Measurements from ENCODE around the gene TNK2.

Gene TNK2

DNA sequence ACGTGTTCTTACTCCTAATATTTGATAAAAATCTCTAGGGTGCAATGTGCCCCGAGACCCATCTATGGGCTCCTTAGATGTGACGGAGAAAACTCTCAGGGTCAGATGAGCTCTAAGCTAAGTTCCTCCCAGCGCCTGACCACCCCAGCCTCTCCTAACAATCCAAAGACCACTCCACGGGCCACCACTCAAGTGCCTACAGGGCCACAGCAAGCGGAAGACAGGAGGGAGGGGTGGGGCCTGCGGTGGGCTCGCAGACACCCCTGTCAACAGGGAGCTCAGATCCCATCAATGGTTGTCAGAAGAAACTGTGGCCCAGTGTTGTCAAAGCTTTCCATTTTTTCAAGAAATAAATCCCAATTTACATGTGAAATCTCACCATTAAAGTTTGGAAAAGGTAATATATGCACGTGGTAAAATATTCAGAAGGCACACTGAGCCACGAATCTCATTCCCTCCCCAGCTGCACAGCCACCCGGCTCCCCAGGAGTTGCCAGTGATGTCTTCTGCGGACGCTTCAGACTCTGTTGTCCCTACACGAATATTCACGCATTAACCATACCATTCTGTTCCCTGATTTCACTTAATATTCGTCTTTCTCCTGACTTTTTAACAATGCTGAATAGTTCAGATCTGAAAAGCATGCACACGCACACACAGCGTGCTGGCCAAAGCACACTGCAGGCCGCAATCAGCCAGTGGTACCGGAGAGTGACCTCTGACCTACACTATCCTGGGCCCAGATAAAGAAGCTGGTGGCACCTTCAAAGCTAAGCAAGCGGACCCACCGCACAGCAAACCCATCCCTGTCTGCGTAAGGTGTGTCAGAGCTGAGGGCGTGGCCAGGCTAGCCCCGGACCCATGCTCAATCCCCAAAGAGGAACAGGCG lies 19.1 kb downstream of the TNK2 start:
- H3K27me3 ChIP-seq (replicated peaks; ENCODE audit: control insufficient read depth, insufficient read depth, low read length): no peaks in the 10 kb centered on the region
- DNase-seq (ENCODE audit: low read depth): no peak
- peaks cover 53% of the 10 kb centered on the region for H3K4me1 ChIP-seq (ENCODE audit: control insufficient read depth, insufficient read depth, low read length)
- H3K9ac ChIP-seq (ENCODE audit: low read length): no peak overlapping the region
- H3K36me3 ChIP-seq (ENCODE audit: control insufficient read depth, insufficient read depth, low read length, severe bottlenecking): peaks cover 8% of the 10 kb centered on the region
- H3K9me3 ChIP-seq (ENCODE audit: control insufficient read depth, low read length): no peaks in the 10 kb centered on the region
- H3K4me3 ChIP-seq (ENCODE audit: low read length): no peak overlapping the region

DNA sequence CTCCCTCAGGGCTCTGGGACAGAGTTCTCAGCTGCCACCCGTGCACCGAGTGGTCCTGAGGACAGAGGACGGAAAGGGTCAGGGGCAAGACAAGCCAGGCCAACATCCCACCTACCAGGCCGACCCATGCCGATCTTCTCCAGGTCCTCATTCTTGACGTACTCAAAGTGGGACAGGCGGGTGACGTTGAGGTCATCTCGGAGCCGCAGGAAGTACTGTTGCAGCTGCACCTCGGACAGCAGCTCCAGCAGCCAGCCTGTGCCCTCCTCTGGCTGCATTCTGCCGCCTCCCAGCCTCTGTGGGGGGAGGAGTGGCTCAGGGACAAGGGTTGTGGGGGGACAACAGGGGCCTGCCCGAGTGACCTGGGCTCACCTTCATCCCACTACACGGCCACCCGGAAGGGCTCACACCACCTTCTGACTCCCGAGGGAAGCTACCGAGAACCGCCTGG lies 20.0 kb downstream of the TNK2 start:
- no peak overlapping the region for H3K9ac ChIP-seq (ENCODE audit: low read length)
- no peak overlapping the region for H3K4me3 ChIP-seq (ENCODE audit: low read length)
- H3K4me1 ChIP-seq (ENCODE audit: control insufficient read depth, insufficient read depth, low read length): peaks cover 44% of the 10 kb centered on the region
- no peak for DNase-seq (ENCODE audit: low read depth)
- no peaks in the 10 kb centered on the region for H3K9me3 ChIP-seq (ENCODE audit: control insufficient read depth, low read length)
- H3K27me3 ChIP-seq (replicated peaks; ENCODE audit: control insufficient read depth, insufficient read depth, low read length): no peaks in the 10 kb centered on the region
- H3K36me3 ChIP-seq (ENCODE audit: control insufficient read depth, insufficient read depth, low read length, severe bottlenecking): peaks cover 13% of the 10 kb centered on the region

DNA sequence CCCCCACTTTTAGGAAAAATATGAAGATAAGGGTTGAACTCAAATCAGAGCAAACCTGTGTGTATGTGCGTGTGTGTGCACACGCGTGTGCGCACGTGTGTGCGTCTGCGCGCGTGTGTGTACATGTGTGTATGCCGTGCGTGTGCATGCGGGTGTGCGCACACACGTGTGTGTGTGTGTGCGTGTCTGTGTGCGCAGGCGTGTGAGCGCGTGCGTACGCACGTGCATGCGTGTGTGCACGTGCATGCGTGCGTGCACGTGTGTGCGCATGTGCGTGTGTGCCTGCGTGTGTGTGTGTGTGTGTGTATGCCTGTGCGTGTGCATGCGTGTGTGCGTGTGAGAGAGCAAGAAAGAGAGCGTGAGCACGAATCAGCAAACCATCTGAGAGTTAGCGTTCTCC lies 20.7 kb downstream of the TNK2 start:
- Histone ChIP-seq H3K4me3 (ENCODE audit: low read length) (no peak overlapping the region), H3K9me3 (ENCODE audit: control insufficient read depth, low read length) (no peaks in the 10 kb centered on the region), H3K36me3 (ENCODE audit: control insufficient read depth, insufficient read depth, low read length, severe bottlenecking) (peaks cover 18% of the 10 kb centered on the region), H3K9ac (ENCODE audit: low read length) (no peak overlapping the region), H3K27me3 (replicated peaks; ENCODE audit: control insufficient read depth, insufficient read depth, low read length) (no peaks in the 10 kb centered on the region), H3K4me1 (ENCODE audit: control insufficient read depth, insufficient read depth, low read length) (peaks cover 38% of the 10 kb centered on the region)
- DNase-seq (ENCODE audit: low read depth): no peak

DNA sequence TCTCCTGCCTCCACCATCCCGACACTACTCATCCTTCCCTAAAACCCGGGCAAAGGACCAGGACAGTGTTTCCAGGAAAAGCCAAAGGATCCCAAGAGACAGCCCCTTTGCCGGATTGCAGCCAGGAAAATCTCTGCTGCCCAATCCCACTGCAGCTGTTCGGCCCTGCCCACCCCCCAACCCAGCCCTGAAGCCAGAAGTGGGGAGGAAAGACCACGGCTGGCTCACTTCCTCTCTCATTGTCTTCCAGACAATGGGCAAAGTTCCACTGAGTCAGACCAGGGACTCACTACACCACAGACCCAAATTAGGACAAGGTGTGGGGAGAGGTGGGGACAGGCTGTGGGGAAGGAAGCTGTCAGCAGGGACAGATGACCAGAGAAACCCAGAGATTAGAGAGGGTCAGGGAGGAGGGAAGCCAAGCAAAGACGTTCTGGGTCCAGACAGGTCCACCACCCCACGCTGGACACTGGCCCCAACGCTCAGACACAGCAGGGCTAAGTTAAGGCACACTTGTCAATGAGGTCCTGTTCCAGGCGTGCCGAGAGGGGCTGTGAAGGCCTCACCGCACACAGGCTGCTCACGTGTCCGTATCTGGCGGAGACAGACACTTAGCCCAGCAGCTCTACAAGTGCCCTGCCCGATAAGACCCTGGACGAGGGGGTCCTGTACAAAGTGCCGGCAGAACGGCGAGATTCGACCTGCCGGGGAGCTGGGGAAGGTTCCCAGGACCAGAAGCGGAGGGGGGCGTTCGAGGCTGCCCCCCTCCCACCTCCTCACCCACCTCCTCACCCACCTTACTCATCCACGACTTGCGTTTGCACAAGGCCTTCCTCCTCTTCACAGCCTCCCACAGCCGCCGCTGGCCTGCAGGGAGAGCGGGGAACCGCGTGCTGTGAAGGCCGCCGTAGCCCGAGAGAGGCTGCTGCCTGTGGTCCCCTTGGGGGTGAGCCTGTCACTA lies 21.9 kb downstream of the TNK2 start:
- no peak for DNase-seq (ENCODE audit: low read depth)
- no peaks in the 10 kb centered on the region for H3K27me3 ChIP-seq (replicated peaks; ENCODE audit: control insufficient read depth, insufficient read depth, low read length)
- H3K9ac ChIP-seq (ENCODE audit: low read length): no peak overlapping the region
- H3K4me1 ChIP-seq (ENCODE audit: control insufficient read depth, insufficient read depth, low read length): peaks cover 28% of the 10 kb centered on the region
- peaks cover 24% of the 10 kb centered on the region for H3K36me3 ChIP-seq (ENCODE audit: control insufficient read depth, insufficient read depth, low read length, severe bottlenecking)
- no peaks in the 10 kb centered on the region for H3K9me3 ChIP-seq (ENCODE audit: control insufficient read depth, low read length)
- H3K4me3 ChIP-seq (ENCODE audit: low read length): no peak overlapping the region

DNA sequence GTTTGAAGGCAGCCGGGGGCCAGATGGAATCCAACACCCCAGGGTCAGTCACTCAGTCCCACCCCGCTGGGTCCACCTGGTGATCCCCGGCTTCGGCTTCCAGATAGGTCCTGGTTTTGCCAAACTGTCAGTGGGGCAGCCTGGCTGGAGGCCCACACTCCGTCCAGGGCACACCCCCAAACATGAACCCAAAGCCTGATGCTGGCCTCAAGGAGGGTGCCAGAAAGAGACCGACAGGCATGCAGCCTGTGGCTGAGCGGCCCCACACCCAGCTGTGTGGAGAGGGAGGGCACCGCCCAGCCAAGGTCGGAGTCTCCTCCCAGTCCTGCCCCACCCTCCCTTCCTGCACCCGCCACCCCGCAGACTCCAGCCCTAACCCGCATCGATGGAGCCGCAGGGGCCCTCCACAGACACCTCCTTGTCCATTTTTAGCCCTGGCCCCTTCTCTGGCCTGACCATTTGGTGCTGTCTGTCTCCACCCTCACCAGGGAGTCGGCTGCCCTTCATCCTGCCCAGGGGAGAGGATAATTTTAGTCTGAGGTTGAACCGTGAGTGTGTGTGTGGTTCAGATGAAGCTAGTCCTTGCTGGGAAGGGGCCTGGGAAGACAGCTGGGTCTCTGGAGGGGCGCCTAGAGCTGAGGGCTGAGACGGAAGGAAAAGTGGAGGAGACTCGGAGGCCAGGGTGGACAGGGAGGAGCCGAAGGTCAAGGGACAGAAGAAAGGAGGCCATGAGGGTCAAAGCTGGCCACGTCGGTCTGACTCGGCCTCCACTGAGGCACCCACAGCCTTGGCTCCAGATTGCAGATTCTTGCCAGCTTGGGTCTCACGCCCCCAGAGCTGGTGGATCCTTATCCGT lies 23.1 kb downstream of the TNK2 start:
- Histone ChIP-seq H3K9me3 (ENCODE audit: control insufficient read depth, low read length) (no peaks in the 10 kb centered on the region), H3K4me3 (ENCODE audit: low read length) (no peak overlapping the region), H3K27me3 (replicated peaks; ENCODE audit: control insufficient read depth, insufficient read depth, low read length) (no peaks in the 10 kb centered on the region), H3K36me3 (ENCODE audit: control insufficient read depth, insufficient read depth, low read length, severe bottlenecking) (peaks cover 24% of the 10 kb centered on the region), H3K9ac (ENCODE audit: low read length) (no peak overlapping the region), H3K4me1 (ENCODE audit: control insufficient read depth, insufficient read depth, low read length) (peaks cover 27% of the 10 kb centered on the region)
- no peak for DNase-seq (ENCODE audit: low read depth)

DNA sequence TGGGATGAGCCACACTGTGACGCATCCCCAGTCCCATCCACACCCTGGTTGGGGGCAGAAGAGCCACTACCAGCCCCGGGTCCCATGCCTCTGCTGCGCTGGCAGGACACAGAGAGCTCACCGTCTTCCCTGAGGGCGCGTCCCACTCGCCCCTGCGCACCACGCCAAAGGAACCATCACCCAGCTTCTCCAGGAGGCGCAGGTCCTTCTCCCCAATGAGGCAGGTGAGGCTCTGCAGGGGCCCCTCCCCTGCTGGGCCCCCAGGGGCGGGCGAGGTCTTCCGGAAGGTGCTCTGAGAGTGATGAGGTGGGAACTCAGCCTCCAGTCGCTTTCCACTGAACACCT lies 23.7 kb downstream of the TNK2 start:
- Histone ChIP-seq H3K36me3 (ENCODE audit: control insufficient read depth, insufficient read depth, low read length, severe bottlenecking) (peaks cover 24% of the 10 kb centered on the region), H3K4me3 (ENCODE audit: low read length) (no peak overlapping the region), H3K27me3 (replicated peaks; ENCODE audit: control insufficient read depth, insufficient read depth, low read length) (no peaks in the 10 kb centered on the region), H3K9me3 (ENCODE audit: control insufficient read depth, low read length) (no peaks in the 10 kb centered on the region), H3K4me1 (ENCODE audit: control insufficient read depth, insufficient read depth, low read length) (peaks cover 21% of the 10 kb centered on the region), H3K9ac (ENCODE audit: low read length) (no peak overlapping the region)
- no peak for DNase-seq (ENCODE audit: low read depth)

DNA sequence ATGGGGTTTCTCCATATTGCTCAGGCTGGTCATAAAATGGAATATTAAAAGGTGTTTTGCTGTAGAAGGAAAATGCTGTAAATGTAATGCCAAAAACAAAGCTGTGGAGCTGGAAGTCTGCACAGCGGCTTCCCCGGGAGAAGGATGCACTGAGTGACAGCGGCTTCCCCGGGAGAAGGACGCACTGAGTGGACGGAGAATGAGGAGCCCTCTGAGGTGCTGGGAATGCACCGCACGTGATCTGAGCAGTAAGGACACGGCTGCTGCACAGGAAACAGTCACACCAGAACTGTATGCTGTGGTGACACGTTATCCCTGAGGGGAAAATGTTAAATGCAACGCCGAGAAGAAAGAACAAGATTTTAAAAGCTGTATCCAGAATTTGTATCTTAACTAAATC lies 24.6 kb downstream of the TNK2 start:
- no peak overlapping the region for H3K9ac ChIP-seq (ENCODE audit: low read length)
- peaks cover 30% of the 10 kb centered on the region for H3K36me3 ChIP-seq (ENCODE audit: control insufficient read depth, insufficient read depth, low read length, severe bottlenecking)
- DNase-seq (ENCODE audit: low read depth): no peak
- no peak overlapping the region for H3K4me3 ChIP-seq (ENCODE audit: low read length)
- peaks cover 16% of the 10 kb centered on the region for H3K4me1 ChIP-seq (ENCODE audit: control insufficient read depth, insufficient read depth, low read length)
- H3K9me3 ChIP-seq (ENCODE audit: control insufficient read depth, low read length): no peaks in the 10 kb centered on the region
- no peaks in the 10 kb centered on the region for H3K27me3 ChIP-seq (replicated peaks; ENCODE audit: control insufficient read depth, insufficient read depth, low read length)

DNA sequence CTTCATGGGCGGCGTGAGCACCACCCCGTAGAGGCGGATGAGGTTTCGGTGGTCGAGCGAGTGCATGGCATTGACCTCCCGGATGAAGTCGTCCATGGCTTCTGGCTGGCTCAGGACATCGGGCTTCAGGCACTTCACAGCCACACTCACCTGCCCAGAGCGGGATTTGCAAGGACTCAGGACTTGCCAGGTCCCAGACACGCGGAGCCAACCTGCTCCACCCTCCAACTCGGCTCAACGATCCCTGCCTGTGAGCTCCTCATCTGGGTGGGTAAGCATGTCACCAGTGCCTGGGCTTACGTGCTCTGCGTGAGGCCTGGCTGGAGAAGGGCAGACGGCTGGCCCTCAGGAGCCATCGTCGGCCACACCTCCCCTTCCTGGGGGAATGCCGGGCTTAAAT lies 25.2 kb downstream of the TNK2 start:
- peaks cover 36% of the 10 kb centered on the region for H3K36me3 ChIP-seq (ENCODE audit: control insufficient read depth, insufficient read depth, low read length, severe bottlenecking)
- peaks cover 16% of the 10 kb centered on the region for H3K4me1 ChIP-seq (ENCODE audit: control insufficient read depth, insufficient read depth, low read length)
- no peaks in the 10 kb centered on the region for H3K9me3 ChIP-seq (ENCODE audit: control insufficient read depth, low read length)
- H3K9ac ChIP-seq (ENCODE audit: low read length): no peak overlapping the region
- no peak overlapping the region for H3K4me3 ChIP-seq (ENCODE audit: low read length)
- no peaks in the 10 kb centered on the region for H3K27me3 ChIP-seq (replicated peaks; ENCODE audit: control insufficient read depth, insufficient read depth, low read length)
- DNase-seq (ENCODE audit: low read depth): no peak

DNA sequence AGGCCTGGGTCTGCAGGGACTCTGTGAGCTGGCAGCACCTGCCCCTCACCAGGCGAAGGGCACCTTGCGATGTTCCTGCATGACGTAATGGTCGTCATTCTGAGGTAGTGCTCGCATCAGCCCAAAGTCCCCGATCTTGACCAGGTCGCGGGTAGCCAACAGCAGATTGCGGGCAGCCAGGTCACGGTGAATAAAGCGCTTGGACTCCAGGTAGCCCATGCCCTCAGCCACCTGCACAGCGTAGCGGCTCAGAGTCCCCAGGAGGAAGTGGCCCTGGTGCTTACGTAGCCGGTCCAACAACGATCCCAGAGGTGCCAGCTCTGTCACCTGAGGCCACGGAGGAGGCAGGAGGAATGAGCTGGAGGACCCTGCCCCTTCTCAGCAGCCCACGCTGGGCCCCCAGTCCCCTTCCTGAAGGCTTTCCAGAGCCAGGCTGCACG lies 26.3 kb downstream of the TNK2 start:
- peaks cover 35% of the 10 kb centered on the region for H3K36me3 ChIP-seq (ENCODE audit: control insufficient read depth, insufficient read depth, low read length, severe bottlenecking)
- no peak overlapping the region for H3K9ac ChIP-seq (ENCODE audit: low read length)
- H3K27me3 ChIP-seq (replicated peaks; ENCODE audit: control insufficient read depth, insufficient read depth, low read length): no peaks in the 10 kb centered on the region
- no peak overlapping the region for H3K4me3 ChIP-seq (ENCODE audit: low read length)
- no peak for DNase-seq (ENCODE audit: low read depth)
- no peaks in the 10 kb centered on the region for H3K9me3 ChIP-seq (ENCODE audit: control insufficient read depth, low read length)
- H3K4me1 ChIP-seq (ENCODE audit: control insufficient read depth, insufficient read depth, low read length): peaks cover 16% of the 10 kb centered on the region

DNA sequence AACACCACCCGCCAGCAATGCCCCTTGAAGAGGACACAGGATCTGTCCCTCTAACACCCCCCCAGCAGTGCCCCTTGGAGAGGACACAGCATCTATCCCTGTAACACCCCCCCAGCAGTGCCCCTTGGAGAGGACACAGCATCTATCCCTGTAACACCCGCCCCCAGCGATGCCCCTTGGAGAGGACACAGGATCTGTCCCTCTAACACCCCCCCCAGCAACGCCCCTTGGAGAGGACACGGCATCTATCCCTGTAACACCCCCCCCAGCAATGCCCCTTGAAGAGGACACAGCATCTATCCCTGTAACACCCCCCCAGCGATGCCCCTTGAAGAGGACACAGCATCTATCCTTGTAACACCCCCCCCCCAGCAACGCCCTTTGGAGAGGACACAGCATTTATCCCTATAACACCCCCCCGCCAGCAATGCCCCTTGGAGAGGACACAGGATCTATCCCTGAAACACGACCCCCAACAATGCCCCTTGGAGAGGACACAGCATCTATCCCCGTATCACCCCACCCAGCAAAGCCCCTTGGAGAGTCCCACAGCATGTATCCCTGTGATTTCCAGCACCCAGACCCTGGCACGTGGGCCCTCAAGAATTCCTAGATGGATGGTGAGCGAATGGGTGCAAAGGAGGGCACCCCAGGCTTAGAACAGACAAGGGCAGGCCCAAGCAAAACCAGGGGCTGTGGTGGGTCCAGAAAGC lies 26.9 kb downstream of the TNK2 start:
- DNase-seq (ENCODE audit: low read depth): no peak
- Histone ChIP-seq H3K4me1 (ENCODE audit: control insufficient read depth, insufficient read depth, low read length) (peaks cover 13% of the 10 kb centered on the region), H3K27me3 (replicated peaks; ENCODE audit: control insufficient read depth, insufficient read depth, low read length) (no peaks in the 10 kb centered on the region), H3K4me3 (ENCODE audit: low read length) (no peak overlapping the region), H3K9me3 (ENCODE audit: control insufficient read depth, low read length) (no peaks in the 10 kb centered on the region), H3K36me3 (ENCODE audit: control insufficient read depth, insufficient read depth, low read length, severe bottlenecking) (peaks cover 35% of the 10 kb centered on the region), H3K9ac (ENCODE audit: low read length) (no peak overlapping the region)
